ENCODE measurements around the gene YARS2.

YARS2 gene

GRCh38 chr12:32755654-32756475 is at the start of gene YARS2:
Gene YARS2, minus strand, starts transcription at chr12:32755897. Its CDS starts 23 bp downstream, at chr12:32755874.
- peak; percentile 75 for DNase-seq (ENCODE audit: low read depth)

- DNase-seq (ENCODE audit: low read depth), result no peak
Measured at GRCh38 chr12:32804301-32804700, 48.6 kb upstream of the YARS2 start.

- no peak for DNase-seq (ENCODE audit: low read depth)
Measured at GRCh38 chr12:32801269-32801980, 45.7 kb upstream of the YARS2 start.

GRCh38 chr12:32794281-32794680 is 38.6 kb upstream of the YARS2 start:
- DNase-seq (ENCODE audit: low read depth), result no peak

GRCh38 chr12:32789916-32790315 is 34.2 kb upstream of the YARS2 start:
- DNase-seq (ENCODE audit: low read depth), result no peak

GRCh38 chr12:32789446-32789845 is 33.7 kb upstream of the YARS2 start:
- DNase-seq (ENCODE audit: low read depth), result no peak

GRCh38 chr12:32788405-32788804 is 32.7 kb upstream of the YARS2 start:
- no peak for DNase-seq (ENCODE audit: low read depth)

GRCh38 chr12:32785557-32785956 is 29.9 kb upstream of the YARS2 start:
- DNase-seq (ENCODE audit: low read depth), result no peak

GRCh38 chr12:32783029-32783428 is 27.3 kb upstream of the YARS2 start:
- no peak for DNase-seq (ENCODE audit: low read depth)

GRCh38 chr12:32780071-32780470 is 24.4 kb upstream of the YARS2 start:
- DNase-seq (ENCODE audit: low read depth), result no peak

- DNase-seq (ENCODE audit: low read depth), result no peak
Measured at GRCh38 chr12:32777691-32778175, 22.0 kb upstream of the YARS2 start.

- no peak for DNase-seq (ENCODE audit: low read depth)
Measured at GRCh38 chr12:32777159-32777558, 21.5 kb upstream of the YARS2 start.

- no peak for DNase-seq (ENCODE audit: low read depth)
Measured at GRCh38 chr12:32776258-32776657, 20.6 kb upstream of the YARS2 start.

- no peak for DNase-seq (ENCODE audit: low read depth)
Measured at GRCh38 chr12:32773691-32774090, 18.0 kb upstream of the YARS2 start.

- no peak for DNase-seq (ENCODE audit: low read depth)
Measured at GRCh38 chr12:32770141-32770540, 14.4 kb upstream of the YARS2 start.

GRCh38 chr12:32768518-32768917 is 12.8 kb upstream of the YARS2 start:
- DNase-seq (ENCODE audit: low read depth), result no peak

- DNase-seq (ENCODE audit: low read depth), result no peak
Measured at GRCh38 chr12:32765906-32766305, 10.2 kb upstream of the YARS2 start.

GRCh38 chr12:32761716-32762115 is 6.0 kb upstream of the YARS2 start:
- no peak for DNase-seq (ENCODE audit: low read depth)

- DNase-seq (ENCODE audit: low read depth), result no peak
Measured at GRCh38 chr12:32757157-32757556, 1.5 kb upstream of the YARS2 start.

GRCh38 chr12:32756476-32757066 is 874 bp upstream of the YARS2 start:
- no peak for DNase-seq (ENCODE audit: low read depth)

- DNase-seq (ENCODE audit: low read depth), result peak; percentile 45
Measured at GRCh38 chr12:32755051-32755653, 545 bp downstream of the YARS2 start.

- DNase-seq (ENCODE audit: low read depth), result no peak
Measured at GRCh38 chr12:32754111-32754510, 1.6 kb downstream of the YARS2 start.

Data from stimulated activated CD8-positive, alpha-beta memory T cell treated with anti-CD3 and anti-CD28 coated beads, Interleukin-12 subunit alpha, Interleukin-12 subunit beta, amount 100 ng/mL, for 4 hours (primary cell).